HG03280 (cell line): Measurements from ENCODE around the gene HTR2C.
"Not testable (repeated sequence)": the region's sequence is repeated elsewhere in the genome, so short reads cannot be mapped to it uniquely, and the experiment has no call there.

Source experiments
- ATAC-seq: cut with Tn5 transposase; IDR thresholded peaks from one replicate; pipeline ENCODE4 v1.9.1; 2021; ENCODE audit warnings: mild to moderate bottlenecking, moderate library complexity; ENCODE audit not compliant: unreplicated experiment

HTR2C gene

DNA sequence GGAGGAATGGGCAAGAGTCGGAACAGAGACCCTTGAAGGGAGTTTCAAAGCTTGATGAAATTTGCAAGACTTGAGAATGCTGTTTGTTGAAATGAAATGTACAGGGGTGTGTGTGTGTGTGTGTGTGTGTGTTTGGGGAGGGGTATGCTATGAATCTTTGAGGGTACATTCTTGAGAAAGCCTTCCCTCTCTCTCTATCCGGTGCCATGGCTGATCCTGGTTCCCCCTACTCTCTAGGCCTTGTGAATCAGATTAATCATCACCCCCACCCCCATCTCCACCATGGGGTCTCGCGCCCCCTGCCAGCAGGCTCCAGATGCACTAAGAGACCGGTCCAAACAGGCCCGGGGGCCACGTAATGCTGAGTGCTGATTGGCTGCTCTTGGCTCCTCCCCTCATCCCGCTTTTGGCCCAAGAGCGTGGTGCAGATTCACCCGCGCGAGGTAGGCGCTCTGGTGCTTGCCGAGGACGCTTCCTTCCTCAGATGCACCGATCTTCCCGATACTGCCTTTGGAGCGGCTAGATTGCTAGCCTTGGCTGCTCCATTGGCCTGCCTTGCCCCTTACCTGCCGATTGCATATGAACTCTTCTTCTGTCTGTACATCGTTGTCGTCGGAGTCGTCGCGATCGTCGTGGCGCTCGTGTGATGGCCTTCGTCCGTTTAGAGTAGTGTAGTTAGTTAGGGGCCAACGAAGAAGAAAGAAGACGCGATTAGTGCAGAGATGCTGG, at the start of gene HTR2C:
Gene HTR2C, plus strand, starts transcription at position 441 of the 729 bp plus-strand sequence. CDS start 142,851 bp downstream, outside the sequence.
- ATAC-seq = no peak

DNA sequence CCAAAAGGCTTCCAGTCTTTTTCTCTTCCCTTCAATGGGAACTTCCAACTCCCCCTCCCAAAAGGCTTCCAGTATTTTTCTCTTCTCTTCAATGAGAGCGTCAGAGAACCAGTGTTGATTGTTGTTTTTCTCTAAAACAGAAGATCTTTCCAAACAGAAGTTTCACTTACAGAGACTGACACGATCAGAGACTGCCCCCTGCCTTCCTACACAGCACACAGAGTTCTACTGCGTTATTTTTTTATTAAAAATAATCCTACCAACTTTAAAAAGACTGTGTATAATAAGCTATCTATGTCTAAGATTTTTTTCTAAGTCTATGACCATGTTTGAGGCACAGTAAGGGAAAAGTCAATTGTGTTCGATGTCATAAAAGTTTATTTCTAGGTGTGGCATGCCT, 3.5 kb upstream of the HTR2C start:
- no peak for ATAC-seq

DNA sequence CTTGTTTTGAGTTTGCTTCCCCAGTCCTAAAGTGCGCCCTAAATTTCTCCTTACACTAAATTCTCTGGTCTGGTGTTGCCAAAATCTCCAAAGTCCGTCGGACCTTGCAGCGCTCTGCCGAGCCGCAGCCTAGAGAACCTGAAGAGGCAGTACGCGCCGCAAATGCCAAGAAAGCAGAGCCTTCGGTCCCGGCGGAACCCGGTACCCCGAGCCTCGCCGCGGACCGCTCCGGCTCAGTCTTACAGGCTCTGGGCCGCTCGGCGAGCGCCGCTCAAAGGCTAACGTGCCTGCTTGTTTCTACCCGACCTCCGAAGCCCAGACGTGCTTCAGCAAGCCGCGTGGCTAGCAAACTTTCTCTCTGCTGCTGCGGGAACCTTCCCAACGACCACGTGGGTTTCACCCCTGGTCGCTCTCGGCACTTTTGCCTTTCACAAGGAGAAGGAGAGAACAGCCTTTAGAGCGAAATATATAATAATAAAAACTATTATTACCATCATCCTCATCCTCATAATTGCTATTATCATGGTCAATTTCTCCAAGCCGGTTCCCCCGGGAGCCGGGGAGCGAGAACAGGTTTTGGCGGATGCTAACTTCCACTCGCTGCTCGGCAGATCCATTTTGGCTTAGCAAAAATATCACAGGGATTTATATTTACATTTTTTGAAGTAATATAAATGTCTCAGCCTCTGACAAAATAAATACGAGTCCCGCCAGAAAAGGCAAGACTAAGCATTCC, 2.2 kb upstream of the HTR2C start:
- ATAC-seq = no peak

DNA sequence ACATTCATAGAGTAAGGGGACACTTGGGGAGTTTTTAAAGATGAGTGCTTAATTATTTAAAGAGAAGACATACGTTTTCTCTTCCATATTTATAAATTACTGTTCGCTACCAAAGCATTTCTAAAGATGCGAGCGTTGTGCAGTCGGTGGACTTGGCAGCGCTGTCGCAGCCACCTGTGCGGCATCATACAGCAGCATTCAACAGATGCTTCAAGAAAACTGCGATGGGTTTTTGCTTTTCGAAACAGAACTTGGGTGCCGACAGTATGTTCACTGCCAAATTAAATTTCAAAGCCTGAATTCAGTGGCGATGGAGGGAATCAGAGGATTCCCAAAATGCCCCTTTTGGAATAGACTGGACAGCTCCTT, 1.6 kb upstream of the HTR2C start:
- ATAC-seq = no peak

DNA sequence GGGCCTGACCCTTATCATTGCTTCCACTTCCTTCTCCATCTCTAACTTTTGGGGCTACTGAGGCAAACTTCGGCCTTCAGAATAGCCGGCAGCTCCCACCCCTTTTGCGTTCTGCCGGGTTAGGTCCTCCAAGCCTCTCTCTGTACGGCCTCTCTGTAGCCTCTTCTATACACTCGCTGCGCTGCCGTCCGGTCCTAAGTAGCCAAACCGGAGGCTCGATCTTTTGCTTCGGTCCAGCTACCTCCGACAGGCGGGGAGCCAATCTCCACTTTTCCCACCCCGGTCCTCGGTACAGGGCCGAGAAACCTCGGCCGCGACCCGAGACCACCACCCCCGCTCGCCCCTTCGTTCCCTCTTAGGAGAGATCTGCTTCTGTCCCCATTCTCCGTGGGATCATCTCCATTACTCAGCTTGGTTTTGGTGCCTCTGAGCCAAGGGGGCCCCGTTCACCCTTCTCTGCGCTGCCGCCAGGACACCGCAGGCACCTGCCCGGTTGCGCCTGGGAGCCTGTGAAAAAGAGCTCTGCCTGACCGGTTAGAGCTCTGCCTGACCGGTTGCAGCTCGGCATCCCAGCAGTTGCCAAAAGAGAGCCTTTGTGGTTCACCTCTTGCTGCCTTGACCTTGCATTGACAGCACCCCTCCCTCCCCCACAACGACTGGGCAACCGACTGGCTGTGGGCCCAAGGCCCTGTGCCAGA, 1.0 kb upstream of the HTR2C start:
- ATAC-seq = no peak

DNA sequence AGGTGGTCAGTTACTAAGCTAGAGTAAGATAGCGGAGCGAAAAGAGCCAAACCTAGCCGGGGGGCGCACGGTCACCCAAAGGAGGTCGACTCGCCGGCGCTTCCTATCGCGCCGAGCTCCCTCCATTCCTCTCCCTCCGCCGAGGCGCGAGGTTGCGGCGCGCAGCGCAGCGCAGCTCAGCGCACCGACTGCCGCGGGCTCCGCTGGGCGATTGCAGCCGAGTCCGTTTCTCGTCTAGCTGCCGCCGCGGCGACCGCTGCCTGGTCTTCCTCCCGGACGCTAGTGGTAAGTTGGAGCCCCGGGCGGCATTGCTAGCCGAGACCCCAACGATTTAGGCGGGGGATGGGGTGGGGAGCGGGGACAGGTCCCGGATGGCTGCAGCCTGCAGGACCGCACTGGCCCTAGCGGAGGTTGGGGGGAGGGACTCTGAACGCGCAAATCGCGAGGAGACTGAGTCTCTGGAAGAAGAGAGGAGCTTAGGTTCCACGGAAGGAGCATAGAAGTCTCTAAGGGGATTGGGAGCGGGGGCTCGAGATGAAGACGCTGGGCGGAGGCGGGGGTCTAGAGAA, 573 bp downstream of the HTR2C start:
- no peak for ATAC-seq

DNA sequence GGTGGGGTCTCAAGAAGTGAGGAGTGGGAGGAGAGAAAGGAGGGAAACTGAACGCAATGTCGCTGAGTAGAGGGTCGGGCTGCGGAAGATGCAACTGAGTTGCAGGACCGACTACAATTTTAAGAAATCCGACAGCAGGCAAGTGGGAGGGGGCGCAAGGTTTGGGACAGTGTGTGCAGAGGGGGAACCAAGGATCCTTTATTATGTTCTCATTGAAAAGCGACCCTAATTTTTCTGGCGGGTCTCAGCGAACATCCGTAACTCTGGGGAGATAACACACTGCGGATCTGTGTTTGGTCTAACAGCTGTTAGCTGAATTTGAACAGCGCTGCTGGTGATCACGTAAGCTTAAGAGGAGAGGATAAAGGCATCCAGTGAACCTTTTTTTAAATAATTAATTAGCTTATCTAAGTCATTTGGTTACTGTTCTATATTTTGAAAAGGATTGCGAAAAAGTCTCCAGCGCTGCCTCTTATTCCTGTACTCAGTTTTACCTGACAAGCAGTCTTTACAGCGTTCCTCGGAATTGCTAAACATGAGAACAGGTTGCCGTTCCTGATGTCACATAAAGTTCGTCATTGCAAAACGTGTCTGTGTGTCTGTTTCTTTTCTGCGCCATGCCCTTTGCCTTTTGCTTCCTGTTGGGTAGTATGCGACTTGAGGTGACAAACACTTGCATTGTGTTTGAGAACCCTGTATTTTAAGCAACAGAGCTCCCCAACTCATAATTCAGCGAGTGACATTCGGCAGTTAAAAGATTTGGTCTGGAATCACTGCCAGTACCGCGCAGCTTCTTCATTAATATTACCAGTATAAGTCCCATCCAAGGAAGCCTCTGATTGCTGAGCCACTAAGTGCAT, 1.3 kb downstream of the HTR2C start:
- no peak for ATAC-seq

DNA sequence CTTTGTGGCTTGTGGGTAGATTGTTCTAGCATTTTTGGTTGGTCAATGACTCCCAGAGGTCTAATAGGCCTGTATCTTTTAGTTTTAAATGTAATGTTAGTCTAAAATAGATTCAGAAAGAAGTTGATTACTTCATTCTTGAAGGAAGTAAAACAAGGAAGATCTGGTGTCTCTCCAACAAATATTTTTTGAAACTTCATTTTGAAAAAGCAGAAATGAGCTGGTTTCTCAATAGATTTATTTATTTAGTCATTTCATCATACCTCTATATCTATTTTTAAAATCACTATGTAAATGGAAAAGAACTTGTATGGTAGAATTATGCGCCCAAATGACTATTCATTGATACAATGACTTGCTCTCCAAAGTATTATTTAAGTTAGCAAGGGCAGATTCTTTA, 7.2 kb downstream of the HTR2C start:
- no peak for ATAC-seq

DNA sequence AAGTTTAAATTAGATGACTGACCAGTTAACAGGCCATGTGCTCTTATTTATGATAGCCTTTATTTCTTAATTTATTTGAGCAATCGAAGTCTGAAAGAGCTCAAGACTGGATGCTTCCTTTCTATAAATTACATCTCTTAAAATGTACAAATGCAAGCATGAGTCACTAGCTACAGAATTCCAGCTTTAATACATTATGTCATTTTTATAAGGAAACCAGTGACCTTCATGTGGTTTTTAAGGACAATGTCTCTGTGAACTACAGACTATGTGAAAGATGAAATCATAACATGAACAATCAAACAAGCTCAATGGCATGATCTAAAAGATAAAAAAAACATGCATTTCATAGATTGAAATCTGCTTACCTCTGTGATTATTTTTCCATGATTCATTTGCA, 15.4 kb downstream of the HTR2C start:
- no peak for ATAC-seq

DNA sequence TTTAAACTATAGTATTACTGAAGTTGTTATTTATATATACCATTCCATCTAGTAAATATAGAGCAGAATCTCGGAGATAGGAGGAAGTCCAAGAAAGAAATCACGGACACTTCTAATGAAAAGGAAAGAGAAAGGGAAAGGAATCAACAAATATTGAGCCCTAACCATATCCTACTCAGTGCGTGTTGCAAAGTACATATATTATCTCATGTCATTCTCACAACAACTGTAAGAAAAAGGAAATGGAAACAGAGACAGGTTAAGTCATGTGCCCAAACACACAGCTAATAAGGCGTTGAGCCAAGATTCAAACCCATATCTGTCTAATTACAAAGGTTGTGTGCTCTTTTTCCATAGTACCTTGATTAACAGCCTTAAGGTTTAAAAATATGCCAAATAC, 16.0 kb downstream of the HTR2C start:
- ATAC-seq = no peak

DNA sequence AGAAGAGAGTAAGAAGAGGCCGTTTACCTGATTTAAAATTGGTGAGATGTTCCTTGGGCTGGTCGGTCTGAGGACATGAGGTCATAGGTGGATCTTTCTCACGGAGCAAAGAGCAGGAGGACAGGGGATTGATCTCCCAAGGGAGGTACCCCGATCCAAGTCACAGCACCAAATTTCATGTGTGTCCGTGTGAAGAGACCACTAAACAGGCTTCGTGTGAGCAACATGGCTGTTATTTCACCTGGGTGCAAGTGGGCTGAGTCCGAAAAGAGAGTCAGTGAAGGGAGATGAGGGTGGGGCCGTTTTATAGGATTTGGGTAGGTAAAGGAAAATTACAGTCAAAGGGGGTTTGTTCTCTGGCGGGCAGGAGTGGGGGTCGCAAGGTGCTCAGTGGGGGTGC, 22.7 kb downstream of the HTR2C start:
- ATAC-seq = not testable (repeated sequence)

DNA sequence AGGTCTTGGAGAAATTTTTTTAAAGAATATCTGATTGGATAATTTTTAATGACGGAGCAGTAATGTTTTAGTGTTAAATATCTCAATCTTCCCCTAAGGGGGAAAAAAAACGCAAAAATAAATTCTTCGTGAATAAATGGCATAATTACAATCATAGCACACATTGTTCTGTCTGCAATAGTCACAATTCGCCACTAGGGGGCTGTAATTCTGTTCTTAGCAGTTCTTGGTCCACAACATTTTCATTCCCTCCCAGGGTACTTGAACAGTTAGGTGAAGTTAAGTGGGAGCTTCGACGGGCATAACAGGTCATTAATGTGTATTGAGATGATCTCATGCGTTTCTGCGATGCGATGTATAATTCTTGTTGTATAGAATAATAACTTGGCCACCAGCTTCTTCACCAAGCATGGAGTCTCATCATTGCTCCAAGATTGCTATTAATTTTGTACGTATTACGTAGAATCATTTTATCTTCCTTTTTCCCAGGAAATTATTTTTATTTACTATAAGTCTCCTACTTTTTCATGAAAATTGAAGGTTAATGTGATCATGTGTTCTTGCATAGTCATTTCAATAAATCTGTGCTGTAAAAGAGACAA, 27.2 kb downstream of the HTR2C start:
- no peak for ATAC-seq

DNA sequence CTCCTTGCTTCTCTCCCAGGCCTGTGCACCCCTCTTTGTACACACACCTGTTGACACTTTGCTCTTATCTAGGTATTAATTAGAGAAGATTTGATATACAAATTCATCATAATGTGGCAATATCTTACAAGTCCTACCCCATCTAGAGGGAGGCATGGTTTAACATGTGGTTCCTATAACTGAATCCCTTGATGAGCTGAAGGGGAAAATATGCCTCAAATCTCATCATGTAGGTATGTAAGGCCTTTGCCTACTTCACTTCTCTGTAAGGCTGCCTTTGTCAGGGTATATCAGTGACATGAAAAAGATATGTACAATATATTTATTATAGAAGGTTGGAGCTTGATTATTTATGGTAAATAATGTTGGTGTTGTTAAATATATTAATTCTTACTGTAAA, 31.9 kb downstream of the HTR2C start:
- ATAC-seq = no peak

DNA sequence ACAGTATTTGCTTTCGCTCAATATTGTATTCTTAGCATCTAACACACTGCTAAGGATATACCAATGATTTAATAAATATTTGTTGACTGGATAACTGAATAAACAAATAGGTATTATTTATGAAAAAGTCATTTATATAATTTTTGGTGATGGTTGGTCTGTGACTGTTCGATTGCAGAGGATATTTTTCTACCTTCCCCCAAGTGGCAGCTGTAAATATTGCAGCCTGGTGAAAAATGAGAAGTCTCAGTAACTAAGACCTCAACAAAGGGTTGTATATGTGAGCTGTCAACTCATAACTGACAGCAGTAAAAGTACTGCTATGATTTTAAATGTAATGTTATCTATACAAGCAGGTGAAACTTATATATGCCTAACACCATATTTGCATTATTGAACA, 36.0 kb downstream of the HTR2C start:
- no peak for ATAC-seq

DNA sequence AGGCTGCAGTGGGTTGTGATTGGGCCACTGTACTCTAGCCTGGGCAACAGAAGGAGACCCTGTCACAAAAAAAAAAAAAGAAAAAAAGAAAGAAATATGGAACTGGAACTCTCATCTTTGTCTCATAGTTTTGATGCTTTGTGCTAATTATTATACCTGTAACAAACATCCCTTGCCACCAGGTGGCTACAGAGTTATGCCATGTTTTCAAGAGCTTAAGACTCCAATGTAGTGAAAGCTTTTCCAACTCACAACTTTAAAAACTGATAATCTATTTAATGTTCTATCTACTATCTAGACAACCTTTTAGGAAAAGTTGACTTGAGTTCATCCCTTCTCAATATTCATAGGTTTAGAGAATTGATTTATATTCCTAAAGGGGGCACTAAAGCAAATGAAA, 42.4 kb downstream of the HTR2C start:
- ATAC-seq = no peak

DNA sequence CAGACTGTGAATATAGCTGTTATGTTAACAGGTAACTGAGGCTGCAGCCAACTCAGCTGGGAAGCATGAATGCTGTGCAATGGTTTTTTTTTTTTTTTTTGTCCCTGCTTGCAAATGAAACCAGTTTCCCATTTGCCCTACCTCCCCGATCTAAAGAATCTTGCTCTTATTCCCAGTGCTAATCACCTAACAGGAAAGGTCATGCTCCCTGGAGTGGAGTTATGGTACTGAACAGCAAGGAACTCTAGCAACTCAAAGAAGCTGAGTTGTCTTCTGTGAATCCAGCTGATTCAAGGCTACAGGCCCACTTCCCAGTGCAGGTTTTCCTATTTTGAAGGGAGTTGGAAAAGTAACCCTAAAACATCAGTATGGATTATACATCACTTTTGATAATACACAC, 52.1 kb downstream of the HTR2C start:
- ATAC-seq = no peak

DNA sequence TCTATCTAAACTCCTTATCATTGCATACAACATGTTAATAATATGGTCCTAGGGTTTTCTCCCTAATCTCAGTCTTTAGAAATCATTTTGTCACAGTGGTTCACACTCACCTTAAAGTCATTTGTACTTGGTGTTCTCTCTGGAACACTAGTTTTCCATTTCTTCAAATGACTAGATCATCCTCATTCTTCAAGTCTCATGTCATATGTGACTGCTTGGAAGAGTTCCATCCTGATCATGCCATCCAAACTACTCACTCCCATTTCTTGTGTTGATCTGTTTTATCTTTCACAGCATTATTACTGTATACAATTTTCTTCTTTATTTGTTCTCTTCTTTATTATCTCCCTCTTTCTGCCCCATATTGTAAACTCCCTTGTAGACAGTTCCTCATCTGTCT, 66.5 kb downstream of the HTR2C start:
- no peak for ATAC-seq

DNA sequence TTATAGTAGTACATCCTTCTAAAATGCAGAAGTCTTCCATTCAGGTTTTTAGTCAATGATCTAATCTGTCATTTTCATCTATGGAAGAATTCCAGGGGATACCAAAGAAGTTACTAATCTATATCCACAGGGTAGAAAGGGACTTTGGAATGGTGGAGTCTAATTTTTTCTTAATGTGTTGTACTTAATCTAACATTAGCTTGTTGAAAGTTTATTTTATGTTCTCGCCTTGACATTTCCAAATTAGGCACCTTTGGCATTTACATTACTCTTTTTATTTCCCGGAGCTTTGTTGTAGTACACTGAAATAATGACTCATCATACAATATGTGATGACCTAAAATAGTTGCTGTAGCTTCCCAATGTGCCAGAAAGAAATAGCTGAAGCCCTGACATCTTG, 91.5 kb downstream of the HTR2C start:
- ATAC-seq = no peak

DNA sequence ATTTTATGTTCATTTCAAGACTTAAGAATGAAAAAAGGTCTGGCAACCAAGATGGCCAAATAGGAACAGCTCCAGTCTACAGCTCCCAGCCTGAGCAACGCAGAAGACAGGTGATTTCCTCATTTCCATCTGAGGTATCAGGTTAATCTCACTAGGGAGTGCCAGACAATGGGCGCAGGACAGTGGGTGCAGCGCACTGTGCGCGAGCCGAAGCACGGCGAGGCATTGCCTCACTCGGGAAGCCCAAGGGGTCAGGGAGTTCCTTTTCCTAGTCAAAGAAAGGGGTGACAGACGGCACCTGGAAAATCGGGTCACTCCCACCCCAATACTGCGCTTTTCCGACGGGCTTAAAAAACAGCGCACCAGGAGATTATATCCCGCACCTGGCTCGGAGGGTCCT, 116.6 kb downstream of the HTR2C start:
- not testable (repeated sequence) for ATAC-seq

DNA sequence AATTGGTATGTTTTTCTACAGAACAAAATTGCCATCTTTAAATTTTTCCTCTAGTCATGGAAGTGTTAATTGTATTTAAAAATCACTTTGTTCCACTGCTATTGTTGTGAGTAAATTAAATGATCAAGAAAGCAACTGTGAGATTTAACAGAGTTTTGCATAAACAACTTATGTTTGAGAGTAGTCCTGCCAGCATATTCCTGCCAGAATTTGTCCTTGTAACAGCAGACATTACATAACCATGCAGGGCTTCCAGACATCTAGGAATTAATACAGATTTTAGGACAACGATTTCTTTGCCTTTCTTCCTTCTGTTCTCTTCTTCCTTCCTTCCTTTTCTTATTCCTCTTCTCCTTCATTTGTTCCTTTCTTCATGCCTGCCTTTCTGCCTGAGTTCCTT, 125.5 kb downstream of the HTR2C start:
- no peak for ATAC-seq
